Measurements from ENCODE around the gene SLIT3.

SLIT3 gene

DNA sequence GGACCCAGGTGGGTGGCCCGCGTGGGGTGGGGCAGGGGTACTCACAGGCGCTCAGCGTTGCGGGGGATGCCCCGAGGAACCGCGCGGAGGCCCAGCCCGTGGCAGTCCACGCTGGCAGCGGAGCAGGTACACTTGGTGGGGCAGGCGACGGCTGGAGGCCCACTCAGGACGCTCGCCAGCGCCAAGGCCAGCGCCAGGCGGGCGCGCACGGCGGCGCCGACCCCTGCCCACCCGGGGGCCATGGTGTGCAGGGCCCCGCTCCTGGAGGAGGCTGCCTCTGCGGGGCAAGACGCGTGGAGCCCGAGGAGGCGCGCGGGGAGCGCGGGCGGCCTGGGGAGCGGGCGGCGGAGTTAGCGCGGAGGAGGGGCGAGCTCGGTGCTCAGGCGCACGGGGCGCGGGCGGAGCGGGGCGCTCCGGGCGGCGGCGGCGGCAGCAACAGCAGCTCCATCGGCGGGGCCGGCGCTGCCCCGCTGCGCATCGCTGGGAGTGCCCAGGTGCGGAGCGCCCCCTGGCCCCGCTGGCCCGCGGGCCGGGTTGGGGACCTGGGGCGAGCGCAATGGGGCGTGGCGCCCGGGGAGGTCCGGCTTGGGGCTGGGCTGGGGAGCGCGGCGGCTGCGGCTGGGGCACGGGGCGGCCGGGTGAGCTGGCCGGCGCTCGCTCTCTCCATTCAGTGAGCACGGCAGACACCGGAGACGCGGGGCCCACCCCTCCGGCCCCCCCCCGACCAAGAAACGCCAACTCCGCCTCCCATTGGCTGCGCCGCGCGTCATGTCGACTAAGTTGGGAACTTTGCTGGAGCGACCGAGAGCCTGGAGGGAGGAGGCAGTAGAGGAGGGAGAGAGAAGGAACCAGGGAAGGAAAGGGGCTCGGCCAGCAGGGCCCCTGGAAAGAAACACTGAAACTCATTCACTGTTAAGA is at the start of gene SLIT3:
Gene SLIT3, minus strand, starts transcription at position 672 of the 918 bp plus-strand sequence. Its CDS starts 430 bp downstream, at position 242.
- Histone ChIP-seq H3K4me1 (ENCODE audit: control insufficient read depth in 2 of 2, insufficient read depth in 2 of 2, low read length in 2 of 2) (peaks cover 0 to 3% of the 10 kb centered on the region in 2 donors), H3K27me3 (ENCODE audit: control insufficient read depth in 2 of 2, insufficient read depth in 2 of 2, low read length in 2 of 2) (peaks cover 7 to 11% of the 10 kb centered on the region in 2 donors), H3K9ac (ENCODE audit: low read depth in 1 of 2, low read length in 2 of 2) (no peak within 1 kb of the TSS), H3K9me3 (ENCODE audit: control insufficient read depth in 2 of 2, low read length in 2 of 2) (no peaks in the 10 kb centered on the region), H3K27ac (ENCODE audit: low read depth in 2 of 2, low read length in 2 of 2) (peak within 1 kb of the TSS in 1 of 2 donors; percentile 10), H3K36me3 (ENCODE audit: control insufficient read depth in 2 of 2, insufficient read depth in 2 of 2, low read length in 2 of 2) (no peaks in the 10 kb centered on the region), H3K4me3 (ENCODE audit: low read length in 2 of 2) (peak within 1 kb of the TSS in 1 of 2 donors; percentile 29)

DNA sequence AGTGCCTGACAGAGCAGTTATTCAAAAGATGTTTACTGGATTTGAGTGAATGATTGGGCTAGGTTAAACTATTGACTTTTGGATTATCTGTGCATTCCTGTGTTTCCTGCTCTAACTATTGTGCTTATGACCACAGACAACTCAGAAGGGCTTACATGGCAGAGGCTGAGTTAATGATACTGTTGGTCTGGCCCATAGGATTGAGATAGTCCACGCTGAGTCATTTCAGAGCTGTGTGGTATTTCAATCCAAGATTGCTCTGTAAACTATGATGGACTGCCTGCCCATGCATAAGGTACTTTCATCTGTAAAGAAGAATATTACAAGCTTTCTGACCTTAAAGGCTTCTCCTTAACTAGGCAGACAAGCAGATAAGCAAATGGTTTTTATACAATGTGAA is 49.1 kb upstream of the SLIT3 start:
- Histone ChIP-seq H3K36me3 (ENCODE audit: control insufficient read depth in 2 of 2, insufficient read depth in 2 of 2, low read length in 2 of 2) (no peaks in the 10 kb centered on the region), H3K27me3 (ENCODE audit: control insufficient read depth in 2 of 2, insufficient read depth in 2 of 2, low read length in 2 of 2) (no peaks in the 10 kb centered on the region), H3K4me3 (ENCODE audit: low read length in 2 of 2) (no peak overlapping the region)

DNA sequence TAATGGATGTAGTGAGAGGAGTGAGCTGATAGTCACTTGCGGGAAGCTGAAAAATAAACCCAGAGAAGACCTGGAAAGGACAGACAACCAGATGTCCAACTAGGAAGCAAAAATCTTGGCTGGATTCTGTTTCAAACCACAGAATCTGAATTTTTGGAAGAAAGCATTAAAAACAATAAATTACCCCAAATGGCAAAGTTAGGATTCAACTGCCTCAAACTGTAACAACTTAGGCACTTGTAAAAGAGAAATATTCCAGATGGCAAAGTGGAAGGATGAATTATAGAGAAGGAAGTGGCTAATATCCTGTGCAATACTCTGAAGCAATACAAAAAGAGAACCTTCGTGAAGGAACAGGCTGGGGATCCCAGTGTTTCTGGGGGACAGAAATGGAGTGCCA is 46.8 kb upstream of the SLIT3 start:
- Histone ChIP-seq H3K27me3 (ENCODE audit: control insufficient read depth in 2 of 2, insufficient read depth in 2 of 2, low read length in 2 of 2) (no peaks in the 10 kb centered on the region), H3K9ac (ENCODE audit: low read depth in 1 of 2, low read length in 2 of 2) (no peak overlapping the region), H3K27ac (ENCODE audit: low read depth in 2 of 2, low read length in 2 of 2) (no peak overlapping the region), H3K4me1 (ENCODE audit: control insufficient read depth in 2 of 2, insufficient read depth in 2 of 2, low read length in 2 of 2) (no peaks in the 10 kb centered on the region), H3K4me3 (ENCODE audit: low read length in 2 of 2) (no peak overlapping the region), H3K36me3 (ENCODE audit: control insufficient read depth in 2 of 2, insufficient read depth in 2 of 2, low read length in 2 of 2) (no peaks in the 10 kb centered on the region), H3K9me3 (ENCODE audit: control insufficient read depth in 2 of 2, low read length in 2 of 2) (no peaks in the 10 kb centered on the region)

More for the DNA sequence above, 49.1 kb upstream of the SLIT3 start:
- Histone ChIP-seq H3K9me3 (ENCODE audit: control insufficient read depth in 2 of 2, low read length in 2 of 2) (no peaks in the 10 kb centered on the region), H3K9ac (ENCODE audit: low read depth in 1 of 2, low read length in 2 of 2) (no peak overlapping the region), H3K27ac (ENCODE audit: low read depth in 2 of 2, low read length in 2 of 2) (no peak overlapping the region), H3K4me1 (ENCODE audit: control insufficient read depth in 2 of 2, insufficient read depth in 2 of 2, low read length in 2 of 2) (no peaks in the 10 kb centered on the region)

DNA sequence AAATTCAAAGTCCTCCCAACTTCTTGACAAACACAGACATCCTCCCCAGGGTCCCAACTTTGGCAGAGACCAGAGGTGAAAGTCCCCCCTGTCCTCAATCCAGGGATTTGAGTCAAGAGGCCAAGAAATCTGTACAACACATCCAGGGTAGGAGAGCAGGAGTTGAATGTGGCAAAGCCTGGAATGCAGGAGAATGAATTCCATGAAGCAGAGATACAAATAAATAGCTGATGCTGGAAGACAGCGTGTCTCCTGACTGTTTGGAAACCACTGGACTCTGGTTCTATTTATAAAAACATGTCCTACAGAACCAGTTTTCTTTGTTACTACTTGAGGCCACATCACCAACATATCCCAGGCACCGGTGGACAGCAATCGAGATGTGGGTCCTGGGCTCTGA is 43.7 kb upstream of the SLIT3 start:
- no peak overlapping the region for H3K9ac ChIP-seq (ENCODE audit: low read depth in 1 of 2, low read length in 2 of 2)
- no peak overlapping the region for H3K27ac ChIP-seq (ENCODE audit: low read depth in 2 of 2, low read length in 2 of 2)
- no peaks in the 10 kb centered on the region for H3K36me3 ChIP-seq (ENCODE audit: control insufficient read depth in 2 of 2, insufficient read depth in 2 of 2, low read length in 2 of 2)
- H3K4me3 ChIP-seq (ENCODE audit: low read length in 2 of 2), result no peak overlapping the region
- H3K27me3 ChIP-seq (ENCODE audit: control insufficient read depth in 2 of 2, insufficient read depth in 2 of 2, low read length in 2 of 2), result no peaks in the 10 kb centered on the region
- no peaks in the 10 kb centered on the region for H3K9me3 ChIP-seq (ENCODE audit: control insufficient read depth in 2 of 2, low read length in 2 of 2)
- H3K4me1 ChIP-seq (ENCODE audit: control insufficient read depth in 2 of 2, insufficient read depth in 2 of 2, low read length in 2 of 2), result no peaks in the 10 kb centered on the region

DNA sequence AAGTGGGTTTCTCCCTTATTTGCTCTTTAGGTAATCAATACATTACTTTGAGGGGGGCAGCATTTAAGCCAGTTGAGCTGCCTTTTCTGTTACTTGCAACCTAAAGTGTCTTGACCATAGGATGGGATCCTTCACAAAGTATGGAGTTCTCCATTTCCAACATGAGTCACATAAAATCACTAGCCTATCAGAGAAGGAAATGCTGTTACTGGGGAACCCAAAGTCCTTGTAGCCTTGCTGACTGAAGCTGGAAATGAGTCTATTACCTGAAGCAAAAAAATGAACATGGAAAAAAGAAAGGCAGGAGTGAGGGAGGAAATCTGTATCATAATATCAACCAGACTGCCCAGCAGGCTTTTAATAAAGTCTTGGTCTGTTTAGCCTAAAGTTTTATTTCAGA is 42.8 kb upstream of the SLIT3 start:
- Histone ChIP-seq H3K9ac (ENCODE audit: low read depth in 1 of 2, low read length in 2 of 2) (no peak overlapping the region), H3K36me3 (ENCODE audit: control insufficient read depth in 2 of 2, insufficient read depth in 2 of 2, low read length in 2 of 2) (no peaks in the 10 kb centered on the region), H3K27me3 (ENCODE audit: control insufficient read depth in 2 of 2, insufficient read depth in 2 of 2, low read length in 2 of 2) (no peaks in the 10 kb centered on the region), H3K27ac (ENCODE audit: low read depth in 2 of 2, low read length in 2 of 2) (no peak overlapping the region), H3K9me3 (ENCODE audit: control insufficient read depth in 2 of 2, low read length in 2 of 2) (no peaks in the 10 kb centered on the region), H3K4me1 (ENCODE audit: control insufficient read depth in 2 of 2, insufficient read depth in 2 of 2, low read length in 2 of 2) (no peaks in the 10 kb centered on the region), H3K4me3 (ENCODE audit: low read length in 2 of 2) (no peak overlapping the region)

DNA sequence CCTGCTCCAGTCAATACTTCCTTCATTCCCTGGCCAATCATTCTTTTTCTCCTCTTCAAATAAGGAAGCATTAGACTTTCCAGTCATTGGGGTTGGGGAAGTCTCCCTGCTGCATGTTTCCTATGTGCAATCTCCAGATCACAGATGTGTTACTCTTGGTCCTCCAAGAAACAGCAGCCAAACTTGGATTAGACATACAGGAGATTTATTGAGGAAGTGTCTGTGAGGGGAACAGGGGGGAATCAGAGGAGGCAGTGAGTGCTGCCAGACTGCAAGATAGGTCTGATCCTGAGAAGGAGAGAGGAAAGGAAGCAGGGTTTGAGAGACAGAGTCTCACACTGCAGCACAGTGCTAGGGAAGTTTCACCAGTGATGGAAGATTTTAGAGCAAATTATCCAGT is 40.6 kb upstream of the SLIT3 start:
- no peaks in the 10 kb centered on the region for H3K36me3 ChIP-seq (ENCODE audit: control insufficient read depth in 2 of 2, insufficient read depth in 2 of 2, low read length in 2 of 2)
- H3K9me3 ChIP-seq (ENCODE audit: control insufficient read depth in 2 of 2, low read length in 2 of 2), result no peaks in the 10 kb centered on the region
- H3K9ac ChIP-seq (ENCODE audit: low read depth in 1 of 2, low read length in 2 of 2), result no peak overlapping the region
- no peaks in the 10 kb centered on the region for H3K27me3 ChIP-seq (ENCODE audit: control insufficient read depth in 2 of 2, insufficient read depth in 2 of 2, low read length in 2 of 2)
- H3K27ac ChIP-seq (ENCODE audit: low read depth in 2 of 2, low read length in 2 of 2), result no peak overlapping the region
- H3K4me3 ChIP-seq (ENCODE audit: low read length in 2 of 2), result no peak overlapping the region
- H3K4me1 ChIP-seq (ENCODE audit: control insufficient read depth in 2 of 2, insufficient read depth in 2 of 2, low read length in 2 of 2), result no peaks in the 10 kb centered on the region

DNA sequence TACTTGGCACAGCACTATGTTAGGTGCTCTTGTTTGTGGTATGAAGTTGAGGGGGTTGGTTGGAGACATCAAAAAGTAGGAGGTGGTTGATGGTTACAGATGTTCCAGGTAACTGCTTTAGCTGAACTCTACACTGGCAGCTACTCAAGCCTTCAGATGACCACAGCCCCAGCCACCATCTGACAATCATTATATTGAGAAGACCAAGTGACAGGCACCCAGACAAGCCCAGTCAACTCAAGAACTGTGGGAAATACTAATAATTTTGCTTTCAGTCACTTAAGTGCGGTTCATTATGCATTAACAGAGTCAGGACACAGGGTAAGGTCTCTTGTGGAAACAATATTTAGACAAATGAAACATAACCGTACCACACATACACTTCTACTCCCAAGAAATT is 38.9 kb upstream of the SLIT3 start:
- Histone ChIP-seq H3K27ac (ENCODE audit: low read depth in 2 of 2, low read length in 2 of 2) (no peak overlapping the region), H3K27me3 (ENCODE audit: control insufficient read depth in 2 of 2, insufficient read depth in 2 of 2, low read length in 2 of 2) (no peaks in the 10 kb centered on the region)

DNA sequence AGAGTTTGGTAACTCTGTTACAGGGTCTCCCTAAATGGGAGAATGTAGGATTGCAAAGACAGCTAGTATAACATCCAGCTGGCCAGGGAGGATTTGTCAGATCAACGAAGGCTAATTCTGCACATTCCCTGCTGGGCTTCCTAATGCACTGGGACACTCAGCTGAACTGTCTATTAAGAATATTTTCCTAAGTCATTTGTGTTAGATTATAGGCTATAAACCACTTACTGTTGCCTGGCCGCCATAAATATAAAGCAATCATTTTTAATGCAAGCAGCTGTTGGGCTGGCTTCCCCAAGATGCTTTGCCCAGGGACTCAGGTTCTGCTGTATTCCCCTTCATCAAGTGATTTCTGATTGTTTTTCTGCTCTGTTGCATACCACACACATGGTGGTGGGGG is 35.3 kb upstream of the SLIT3 start:
- H3K27ac ChIP-seq (ENCODE audit: low read depth in 2 of 2, low read length in 2 of 2), result no peak overlapping the region
- no peak overlapping the region for H3K4me3 ChIP-seq (ENCODE audit: low read length in 2 of 2)
- H3K4me1 ChIP-seq (ENCODE audit: control insufficient read depth in 2 of 2, insufficient read depth in 2 of 2, low read length in 2 of 2), result no peaks in the 10 kb centered on the region
- no peaks in the 10 kb centered on the region for H3K27me3 ChIP-seq (ENCODE audit: control insufficient read depth in 2 of 2, insufficient read depth in 2 of 2, low read length in 2 of 2)
- H3K9ac ChIP-seq (ENCODE audit: low read depth in 1 of 2, low read length in 2 of 2), result no peak overlapping the region
- H3K9me3 ChIP-seq (ENCODE audit: control insufficient read depth in 2 of 2, low read length in 2 of 2), result no peaks in the 10 kb centered on the region
- H3K36me3 ChIP-seq (ENCODE audit: control insufficient read depth in 2 of 2, insufficient read depth in 2 of 2, low read length in 2 of 2), result no peaks in the 10 kb centered on the region

More for the DNA sequence above, 38.9 kb upstream of the SLIT3 start:
- H3K4me1 ChIP-seq (ENCODE audit: control insufficient read depth in 2 of 2, insufficient read depth in 2 of 2, low read length in 2 of 2), result no peaks in the 10 kb centered on the region
- no peaks in the 10 kb centered on the region for H3K9me3 ChIP-seq (ENCODE audit: control insufficient read depth in 2 of 2, low read length in 2 of 2)
- H3K36me3 ChIP-seq (ENCODE audit: control insufficient read depth in 2 of 2, insufficient read depth in 2 of 2, low read length in 2 of 2), result no peaks in the 10 kb centered on the region
- H3K9ac ChIP-seq (ENCODE audit: low read depth in 1 of 2, low read length in 2 of 2), result no peak overlapping the region
- H3K4me3 ChIP-seq (ENCODE audit: low read length in 2 of 2), result no peak overlapping the region

DNA sequence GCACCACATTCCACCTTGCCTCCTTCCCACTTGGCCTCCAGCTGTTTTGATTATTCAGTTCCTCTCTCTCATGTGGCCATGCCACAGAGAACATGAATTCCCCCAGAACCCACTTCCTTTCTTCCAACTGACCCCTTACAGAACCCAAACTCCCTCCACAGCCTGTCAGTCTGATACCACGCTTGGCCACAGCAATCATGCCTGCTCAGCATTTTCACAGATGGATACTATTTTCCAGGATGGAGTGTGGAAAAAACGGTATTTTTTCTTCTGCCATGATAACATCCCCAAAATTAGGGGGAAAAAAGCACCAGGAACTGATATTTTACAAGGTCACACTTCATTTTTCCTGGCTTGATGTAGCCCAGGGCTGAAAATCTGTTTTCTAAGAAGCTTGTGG is 34.9 kb upstream of the SLIT3 start:
- H3K27ac ChIP-seq (ENCODE audit: low read depth in 2 of 2, low read length in 2 of 2), result no peak overlapping the region
- no peak overlapping the region for H3K9ac ChIP-seq (ENCODE audit: low read depth in 1 of 2, low read length in 2 of 2)
- no peaks in the 10 kb centered on the region for H3K36me3 ChIP-seq (ENCODE audit: control insufficient read depth in 2 of 2, insufficient read depth in 2 of 2, low read length in 2 of 2)
- H3K27me3 ChIP-seq (ENCODE audit: control insufficient read depth in 2 of 2, insufficient read depth in 2 of 2, low read length in 2 of 2), result no peaks in the 10 kb centered on the region
- no peaks in the 10 kb centered on the region for H3K4me1 ChIP-seq (ENCODE audit: control insufficient read depth in 2 of 2, insufficient read depth in 2 of 2, low read length in 2 of 2)
- H3K9me3 ChIP-seq (ENCODE audit: control insufficient read depth in 2 of 2, low read length in 2 of 2), result no peaks in the 10 kb centered on the region
- H3K4me3 ChIP-seq (ENCODE audit: low read length in 2 of 2), result no peak overlapping the region

DNA sequence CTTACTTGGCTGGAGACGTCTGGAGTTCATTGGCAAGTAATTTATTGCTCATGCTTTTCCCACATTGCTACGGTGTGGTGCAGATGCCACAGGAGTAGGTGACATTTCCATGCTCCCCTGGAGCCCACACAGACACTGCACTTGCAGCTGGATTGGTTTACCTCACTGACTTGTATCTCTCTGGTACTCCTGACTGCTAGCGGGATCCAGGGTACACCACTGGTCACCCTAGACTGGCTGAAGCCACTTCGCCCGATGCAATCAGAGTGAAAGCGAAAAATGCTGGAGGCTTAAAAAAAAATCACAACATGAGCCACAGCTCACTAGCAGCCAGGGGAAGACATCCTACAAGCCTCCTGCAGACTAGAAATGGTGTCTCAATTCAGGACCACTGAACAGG is 32.6 kb upstream of the SLIT3 start:
- Histone ChIP-seq H3K9ac (ENCODE audit: low read depth in 1 of 2, low read length in 2 of 2) (no peak overlapping the region), H3K9me3 (ENCODE audit: control insufficient read depth in 2 of 2, low read length in 2 of 2) (no peaks in the 10 kb centered on the region), H3K4me3 (ENCODE audit: low read length in 2 of 2) (no peak overlapping the region), H3K27me3 (ENCODE audit: control insufficient read depth in 2 of 2, insufficient read depth in 2 of 2, low read length in 2 of 2) (no peaks in the 10 kb centered on the region), H3K4me1 (ENCODE audit: control insufficient read depth in 2 of 2, insufficient read depth in 2 of 2, low read length in 2 of 2) (no peaks in the 10 kb centered on the region), H3K27ac (ENCODE audit: low read depth in 2 of 2, low read length in 2 of 2) (no peak overlapping the region), H3K36me3 (ENCODE audit: control insufficient read depth in 2 of 2, insufficient read depth in 2 of 2, low read length in 2 of 2) (no peaks in the 10 kb centered on the region)
